Measurements from ENCODE around the gene KNDC1. TPM values are rescaled to one million over a fixed set of nuclear protein-coding genes. Genes with fewer than 3 reads are reported as not detected.
"Not testable (repeated sequence)": the region's sequence is repeated elsewhere in the genome, so short reads cannot be mapped to it uniquely, and the experiment has no call there.

The KNDC1 gene
- total RNA-seq, 1 experiment from 2014 or later: 0.39 TPM

- DNase-seq (ENCODE audit: low spot score): no peak
These were observed 33.4 kb upstream of the KNDC1 start for GRCh38 chr10:133126431-133127290.

- DNase-seq (ENCODE audit: low spot score): no peak
These were observed 32.5 kb upstream of the KNDC1 start for GRCh38 chr10:133127291-133128125.

GRCh38 chr10:133128126-133129070 lies 31.6 kb upstream of the KNDC1 start:
- DNase-seq (ENCODE audit: low spot score): no peak

- no peak for DNase-seq (ENCODE audit: low spot score)
These were observed 30.8 kb upstream of the KNDC1 start for GRCh38 chr10:133129071-133129858.

- no peak for DNase-seq (ENCODE audit: low spot score)
These were observed 30.0 kb upstream of the KNDC1 start for GRCh38 chr10:133129859-133130495.

GRCh38 chr10:133130602-133131001 lies 29.4 kb upstream of the KNDC1 start:
- DNase-seq (ENCODE audit: low spot score): no peak

- no peak for DNase-seq (ENCODE audit: low spot score)
These were observed 29.0 kb upstream of the KNDC1 start for GRCh38 chr10:133131053-133131452.

GRCh38 chr10:133131734-133132472 lies 28.1 kb upstream of the KNDC1 start:
- DNase-seq (ENCODE audit: low spot score): no peak

GRCh38 chr10:133132473-133133291 lies 27.3 kb upstream of the KNDC1 start:
- DNase-seq (ENCODE audit: low spot score): no peak

GRCh38 chr10:133133471-133134231 lies 26.4 kb upstream of the KNDC1 start:
- no peak for DNase-seq (ENCODE audit: low spot score)

- DNase-seq (ENCODE audit: low spot score): no peak
These were observed 25.5 kb upstream of the KNDC1 start for GRCh38 chr10:133134411-133135115.

GRCh38 chr10:133135116-133135465 lies 24.9 kb upstream of the KNDC1 start:
- no peak for DNase-seq (ENCODE audit: low spot score)

GRCh38 chr10:133137486-133138145 lies 22.4 kb upstream of the KNDC1 start:
- DNase-seq (ENCODE audit: low spot score): not testable (repeated sequence)

GRCh38 chr10:133139551-133140065 lies 20.4 kb upstream of the KNDC1 start:
- no peak for DNase-seq (ENCODE audit: low spot score)

GRCh38 chr10:133140417-133141143 lies 19.4 kb upstream of the KNDC1 start:
- DNase-seq (ENCODE audit: low spot score): no peak

All from H4 (cell line).